ENCODE data around the gene OXA1L.
"Not testable (repeated sequence)": the region's sequence is repeated elsewhere in the genome, so short reads cannot be mapped to it uniquely, and the experiment has no call there.

The OXA1L gene

DNA sequence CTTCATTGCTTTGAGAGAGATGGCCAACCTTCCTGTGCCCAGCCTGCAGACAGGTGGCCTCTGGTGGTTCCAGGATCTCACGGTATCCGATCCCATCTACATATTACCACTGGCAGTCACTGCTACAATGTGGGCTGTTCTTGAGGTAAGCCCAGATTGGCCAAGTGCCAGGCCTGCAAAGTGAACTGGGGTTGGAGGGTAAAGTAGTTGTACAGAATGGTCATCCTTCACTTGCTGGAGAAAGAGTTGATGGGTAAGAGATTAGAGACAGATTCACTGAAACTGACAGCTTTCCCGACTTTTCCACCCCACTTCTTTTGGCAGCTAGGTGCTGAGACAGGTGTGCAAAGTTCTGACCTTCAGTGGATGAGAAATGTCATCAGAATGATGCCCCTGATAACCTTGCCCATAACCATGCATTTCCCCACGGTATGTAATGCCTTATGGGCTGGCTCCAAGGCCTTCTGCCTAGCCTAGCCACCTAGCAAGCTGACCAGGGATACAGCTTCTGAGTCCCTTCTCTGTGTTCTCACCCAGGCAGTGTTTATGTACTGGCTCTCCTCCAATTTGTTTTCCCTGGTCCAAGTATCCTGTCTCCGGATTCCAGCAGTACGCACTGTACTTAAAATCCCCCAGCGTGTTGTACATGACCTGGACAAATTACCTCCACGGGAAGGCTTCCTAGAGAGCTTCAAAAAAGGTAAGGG is 4.1 kb downstream of the OXA1L start:
- no peak for DNase-seq

DNA sequence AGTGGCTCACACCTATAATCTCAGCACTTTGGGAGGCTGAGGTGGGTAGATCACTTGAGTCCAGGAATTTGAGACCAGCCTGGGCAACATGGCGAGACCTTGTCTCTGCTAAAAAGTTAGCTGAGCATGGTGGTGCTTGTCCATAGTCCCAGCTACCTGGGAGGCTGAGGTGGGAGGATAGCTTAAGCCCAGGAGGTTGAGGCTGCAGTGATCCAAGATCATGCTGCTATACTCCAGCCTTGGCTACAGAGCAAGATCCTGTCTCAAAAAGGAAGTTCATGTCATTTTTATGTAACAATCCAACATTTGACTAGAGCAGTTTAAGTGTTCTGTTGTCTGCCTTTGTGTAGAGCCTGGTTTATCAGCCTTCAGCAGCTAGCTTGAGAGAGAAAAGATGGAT is 6.2 kb downstream of the OXA1L start:
- no peak for DNase-seq

DNA sequence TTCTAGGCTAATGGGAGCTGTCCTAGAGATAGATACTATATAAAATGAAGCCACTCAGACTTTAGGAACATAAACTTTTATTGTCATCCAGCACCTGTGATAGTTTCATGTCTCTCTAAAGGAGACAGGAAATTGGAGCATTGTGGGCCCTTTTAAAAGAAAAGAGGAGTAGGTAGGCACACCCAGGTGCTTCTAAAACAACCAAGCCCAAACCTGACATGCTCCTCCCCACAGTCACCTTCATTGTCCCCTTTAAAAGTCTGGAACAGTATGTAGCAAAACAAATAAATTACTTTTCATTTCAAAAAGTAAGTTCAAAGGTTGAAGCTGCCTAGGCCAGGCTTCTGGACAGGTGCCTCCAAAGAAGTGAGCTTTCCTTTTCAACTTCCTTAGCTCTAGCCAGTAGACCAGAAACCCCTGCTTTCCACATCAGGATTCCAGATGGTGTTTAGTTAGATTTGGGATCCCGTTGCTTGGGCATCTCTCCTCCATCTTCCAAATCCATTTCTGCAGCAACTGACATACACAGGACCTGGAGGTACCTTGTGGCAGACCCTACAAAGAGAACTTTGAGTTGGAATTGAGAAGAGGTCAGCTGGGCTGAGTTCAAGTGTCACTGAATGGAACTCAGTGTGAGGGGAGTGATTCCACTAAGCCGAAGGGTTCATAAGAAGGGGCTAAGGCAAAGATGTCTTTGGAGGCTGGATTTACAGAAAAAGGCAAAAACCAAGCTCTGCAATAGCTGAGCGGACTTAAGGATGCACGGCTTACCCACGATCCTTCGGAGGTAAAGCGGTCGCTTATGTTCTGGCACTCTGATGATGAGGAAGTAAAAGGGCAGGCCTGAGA is 6.9 kb downstream of the OXA1L start:
- DNase-seq = no peak

DNA sequence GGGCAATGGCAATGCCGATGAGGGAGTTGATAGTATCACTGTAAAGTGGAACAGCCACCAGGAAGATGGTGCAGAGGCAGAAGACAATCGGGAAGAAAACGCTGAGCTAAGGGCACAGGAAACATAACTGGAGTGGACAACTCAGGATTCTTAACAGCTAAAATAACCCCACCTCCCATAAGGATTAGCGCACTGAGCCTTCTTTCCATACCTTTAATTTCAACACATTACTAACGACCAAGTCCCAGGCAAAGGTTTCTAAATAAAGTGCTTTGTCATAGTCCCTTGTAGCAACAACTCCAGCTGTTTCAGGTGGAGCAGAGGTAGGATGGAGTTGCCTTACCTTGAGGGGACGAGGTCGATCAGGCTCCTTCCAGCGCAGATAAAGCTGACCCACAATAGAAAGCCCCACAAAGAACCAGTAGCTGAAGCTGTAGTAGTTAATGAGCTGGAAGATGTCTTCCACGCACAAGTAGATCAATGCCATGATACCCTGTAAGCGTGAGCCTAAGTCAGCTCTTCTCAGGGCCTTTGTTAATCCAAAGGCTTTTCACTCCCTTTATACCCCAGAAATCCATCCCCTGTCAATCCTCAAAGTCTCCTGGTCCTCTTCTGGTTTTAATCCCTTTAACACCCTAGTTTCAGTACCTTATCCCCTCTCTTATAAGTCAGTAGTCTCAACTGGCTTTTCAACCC is 7.7 kb downstream of the OXA1L start:
- no peak for DNase-seq

DNA sequence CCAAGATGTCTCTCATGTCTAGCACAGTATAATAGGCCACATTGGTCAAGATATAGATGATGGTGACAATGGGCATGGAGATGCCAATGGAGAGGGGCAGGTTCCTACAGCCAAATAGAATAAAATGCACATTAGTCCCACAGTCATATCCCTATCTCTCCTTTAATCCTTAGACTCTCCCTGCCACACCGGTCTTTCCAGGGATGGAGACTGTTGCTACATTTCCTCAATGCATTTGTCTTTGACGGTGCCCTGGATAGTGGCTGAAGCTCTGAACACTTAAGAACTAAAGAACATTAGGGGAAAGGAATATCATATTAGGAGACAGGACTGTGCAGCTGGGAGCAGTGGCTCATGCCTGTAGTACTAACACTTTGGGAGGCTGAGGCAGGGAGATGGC is 9.7 kb downstream of the OXA1L start:
- DNase-seq = no peak

DNA sequence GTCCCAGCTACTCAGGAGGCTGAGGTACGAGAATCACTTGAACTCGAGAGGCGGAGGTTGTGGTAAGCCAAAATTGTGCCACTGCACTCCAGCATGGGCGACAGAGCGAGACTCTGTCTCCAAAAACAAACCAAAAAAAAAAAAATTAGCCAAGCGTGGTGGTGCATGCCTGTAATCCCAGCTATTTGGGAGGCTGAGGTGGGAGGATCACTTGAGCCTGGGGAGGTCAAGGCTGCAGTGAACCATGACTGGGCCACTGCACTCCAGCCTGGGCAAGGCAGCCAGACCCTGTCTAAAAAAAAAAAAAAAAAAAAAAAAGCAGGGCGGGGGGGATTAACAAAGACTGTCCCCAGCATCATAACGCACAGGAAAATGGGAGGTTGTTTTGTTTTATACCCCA is 10.4 kb downstream of the OXA1L start:
- DNase-seq = not testable (repeated sequence)

DNA sequence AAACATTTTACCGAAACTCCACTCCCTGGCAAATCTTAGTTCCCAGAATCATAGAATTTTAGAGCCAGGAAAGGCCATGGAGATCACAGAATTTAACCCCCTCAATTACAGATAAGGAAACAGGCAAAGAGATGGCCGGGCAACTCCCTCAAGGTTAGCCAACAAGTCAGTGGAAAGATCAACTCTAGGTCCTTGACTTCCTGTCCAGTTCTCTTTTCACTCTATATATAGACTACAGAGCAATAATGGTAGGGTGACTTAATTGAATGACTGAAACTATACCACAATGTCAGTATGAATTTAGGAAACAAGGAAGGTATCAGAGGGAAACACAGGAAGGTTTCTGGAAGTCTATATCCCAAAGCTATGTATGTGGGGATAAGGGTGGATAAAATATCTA is 11.6 kb downstream of the OXA1L start:
- no peak for DNase-seq

DNA sequence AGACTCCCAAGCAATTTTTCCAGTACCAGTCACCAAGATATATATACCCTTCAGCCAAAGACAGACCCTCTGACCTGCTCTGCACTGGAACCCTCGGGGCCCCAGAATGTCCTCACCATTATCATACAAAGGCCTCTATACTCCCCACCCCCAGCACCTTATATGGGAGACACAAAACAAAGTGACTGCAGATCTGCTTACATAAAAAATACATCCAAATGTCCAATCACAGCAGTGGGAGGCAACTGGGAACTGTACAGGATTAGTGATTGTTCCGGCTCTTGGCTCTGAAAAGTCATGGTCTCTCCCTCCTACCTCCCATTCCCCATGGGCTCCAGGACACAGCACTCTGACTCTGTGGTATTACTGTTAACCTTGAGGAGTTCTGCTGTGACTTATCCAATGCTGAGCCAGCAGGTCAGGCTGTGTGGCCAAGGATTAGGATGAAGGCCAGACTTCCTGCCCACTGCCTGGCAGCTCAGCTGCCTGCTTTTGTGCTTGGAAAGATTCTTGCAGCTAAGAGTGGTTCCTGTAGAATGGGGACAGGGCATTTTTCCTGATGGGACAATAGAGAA is 13.7 kb downstream of the OXA1L start:
- no peak for DNase-seq

DNA sequence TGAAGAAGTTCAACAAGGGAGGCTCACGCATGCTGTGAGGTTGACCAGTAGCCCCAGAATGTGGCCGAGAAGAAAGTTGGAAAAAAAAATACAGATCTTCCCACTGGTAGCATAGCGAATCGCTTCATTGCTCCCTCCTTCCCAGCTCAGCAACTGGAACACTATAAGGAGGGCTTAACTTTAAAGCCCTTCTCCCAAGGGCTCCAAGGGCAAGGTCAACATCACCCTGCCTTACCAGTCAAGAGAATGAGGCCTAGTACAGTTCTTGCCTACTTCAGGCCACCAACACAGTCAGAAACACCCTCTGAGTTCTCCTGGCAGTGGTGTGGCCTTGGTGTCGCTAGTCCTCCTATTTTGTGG is 14.4 kb downstream of the OXA1L start:
- no peak for DNase-seq

DNA sequence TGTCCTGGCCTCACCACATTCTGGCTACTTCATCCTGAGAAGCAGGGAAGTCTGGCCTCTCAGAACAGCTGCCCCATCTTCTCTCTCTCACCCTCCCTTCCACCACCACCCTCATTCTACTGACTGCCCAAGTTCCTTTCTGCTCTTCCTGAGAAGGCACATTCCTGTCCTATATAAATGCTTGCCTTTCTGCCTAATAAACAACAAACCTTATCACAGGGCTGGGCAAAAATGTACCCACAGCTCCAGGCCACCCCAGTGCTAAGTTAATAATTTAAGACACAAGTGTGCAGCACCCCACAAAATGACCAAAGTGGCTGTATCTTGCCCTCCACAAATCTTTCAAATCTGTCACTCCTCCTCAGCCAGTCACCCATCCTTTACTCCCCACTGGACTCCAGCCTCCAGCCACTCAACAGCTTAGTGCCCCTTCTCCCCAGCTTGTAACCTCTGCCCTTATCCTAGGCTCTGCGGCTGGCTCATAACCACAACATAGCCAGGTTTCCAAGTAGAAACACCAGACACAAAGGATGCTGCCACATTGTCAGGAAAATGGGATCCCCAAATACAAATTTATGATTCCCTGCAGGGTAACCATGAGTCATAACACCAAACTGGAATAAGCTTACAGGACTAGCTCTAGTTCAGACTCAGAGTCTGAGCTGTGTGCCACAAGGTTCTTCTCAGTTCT is 15.0 kb downstream of the OXA1L start:
- no peak for DNase-seq

DNA sequence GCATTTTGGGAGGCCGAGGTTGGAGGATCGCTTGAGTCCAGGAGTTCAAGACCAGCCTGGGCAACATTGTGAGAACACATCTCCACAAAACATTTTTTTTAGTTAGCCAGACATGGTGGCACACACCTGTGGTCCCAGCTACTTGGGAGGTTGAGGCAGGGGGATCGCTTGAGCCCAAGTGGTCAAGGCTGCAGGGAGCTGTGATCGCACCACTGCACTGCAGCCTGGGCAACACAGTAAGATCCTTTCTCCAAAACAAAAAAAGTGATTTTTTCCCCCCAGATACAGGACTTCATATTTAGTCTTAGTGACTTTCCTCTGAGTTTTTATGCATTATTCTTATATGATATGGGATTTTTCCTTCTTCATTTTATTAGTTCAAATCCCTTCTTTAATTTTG is 20.2 kb downstream of the OXA1L start:
- DNase-seq = no peak

DNA sequence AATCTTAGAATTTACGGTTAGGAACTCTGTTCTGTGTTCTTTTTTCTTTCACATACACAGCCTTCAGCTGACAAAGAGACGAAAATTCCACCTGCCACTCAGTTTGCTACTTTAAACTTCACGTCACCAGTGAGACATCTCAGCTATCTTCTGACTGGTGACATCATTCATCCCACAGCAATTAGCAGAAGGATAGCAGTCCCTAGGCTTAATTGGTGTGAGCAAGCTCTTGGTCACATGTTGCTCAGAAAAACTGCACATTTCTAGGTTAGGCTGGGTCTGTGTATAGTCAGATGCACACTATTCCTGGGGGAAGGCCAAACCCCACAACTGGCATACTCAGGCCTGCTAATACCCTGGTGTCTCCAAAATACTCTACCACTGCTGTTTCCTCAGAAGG is 24.8 kb downstream of the OXA1L start:
- DNase-seq = no peak

DNA sequence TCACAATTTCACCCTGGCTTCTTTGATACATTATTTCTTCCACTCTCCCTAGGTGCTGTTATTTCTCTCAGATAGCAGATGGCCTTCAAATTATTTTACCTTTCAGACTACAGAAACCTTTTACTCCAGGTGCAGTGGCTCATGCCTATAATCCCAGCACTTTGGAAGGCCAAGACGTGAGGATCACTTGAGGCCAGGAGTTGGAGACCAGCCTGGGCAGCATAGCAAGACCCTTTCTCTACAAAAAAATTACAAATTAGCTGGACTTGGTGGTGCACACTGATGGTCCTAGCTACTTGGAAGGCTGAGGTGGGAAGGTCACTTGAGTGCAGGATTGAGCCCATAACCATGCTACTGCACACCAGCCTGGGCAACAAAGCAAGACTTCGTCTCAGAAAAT is 25.7 kb downstream of the OXA1L start:
- no peak for DNase-seq

DNA sequence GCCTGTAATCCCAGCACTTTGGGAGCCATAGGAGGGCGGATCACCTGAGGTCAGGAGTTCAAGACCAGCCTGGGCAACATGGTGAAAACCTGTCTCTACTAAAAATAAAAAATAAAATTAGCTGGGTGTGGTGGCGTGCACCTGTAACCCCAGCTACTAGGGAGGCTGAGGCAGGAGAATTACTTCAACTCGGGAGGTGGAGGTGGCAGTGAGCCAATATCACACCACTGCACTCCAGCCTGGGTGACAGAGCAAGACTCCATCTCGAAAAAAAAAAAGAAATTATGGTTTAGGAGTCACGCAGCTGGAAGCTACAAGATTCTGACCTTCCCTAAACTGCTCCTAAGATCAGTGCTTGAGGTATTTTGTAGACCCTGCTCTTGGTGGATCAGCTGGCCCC is 27.1 kb downstream of the OXA1L start:
- DNase-seq = not testable (repeated sequence)

DNA sequence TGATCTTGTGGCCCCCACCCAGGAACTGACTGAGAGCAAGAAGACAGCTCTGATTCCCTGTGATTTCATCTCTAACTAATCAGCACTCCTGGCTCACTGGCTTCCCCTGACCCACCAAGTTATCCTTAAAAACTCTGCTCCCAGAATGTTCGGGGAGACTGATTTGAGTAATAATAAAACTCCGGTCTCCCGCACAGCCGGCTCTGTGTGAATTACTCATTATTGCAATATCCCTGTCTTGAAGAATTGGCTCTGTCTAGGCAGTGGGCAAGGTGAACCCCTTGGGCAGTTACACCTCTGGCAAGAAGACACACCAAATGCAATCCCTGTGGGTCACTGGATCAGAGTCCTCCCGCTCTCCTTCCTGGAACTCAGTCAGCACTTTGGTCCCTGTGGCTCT is 27.5 kb downstream of the OXA1L start:
- no peak for DNase-seq

DNA sequence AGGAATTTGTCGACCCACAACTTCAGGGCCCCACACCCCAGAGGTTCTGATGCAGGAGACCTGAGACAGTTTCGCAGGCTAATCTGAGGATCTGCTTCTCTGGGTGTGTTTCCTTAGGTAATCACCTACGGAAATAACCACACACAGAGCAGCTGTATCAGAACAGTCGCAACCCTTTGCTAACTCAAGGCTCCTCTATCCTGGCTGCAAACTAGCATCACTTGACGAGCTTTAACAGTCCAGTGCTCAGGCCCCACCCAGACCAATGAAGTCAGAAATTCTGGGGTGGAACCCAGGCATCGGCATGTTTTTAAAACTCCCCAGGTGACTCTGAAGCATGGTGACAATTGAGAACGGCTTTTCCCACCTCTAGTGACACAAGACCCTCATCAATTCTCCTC is 28.1 kb downstream of the OXA1L start:
- no peak for DNase-seq

DNA sequence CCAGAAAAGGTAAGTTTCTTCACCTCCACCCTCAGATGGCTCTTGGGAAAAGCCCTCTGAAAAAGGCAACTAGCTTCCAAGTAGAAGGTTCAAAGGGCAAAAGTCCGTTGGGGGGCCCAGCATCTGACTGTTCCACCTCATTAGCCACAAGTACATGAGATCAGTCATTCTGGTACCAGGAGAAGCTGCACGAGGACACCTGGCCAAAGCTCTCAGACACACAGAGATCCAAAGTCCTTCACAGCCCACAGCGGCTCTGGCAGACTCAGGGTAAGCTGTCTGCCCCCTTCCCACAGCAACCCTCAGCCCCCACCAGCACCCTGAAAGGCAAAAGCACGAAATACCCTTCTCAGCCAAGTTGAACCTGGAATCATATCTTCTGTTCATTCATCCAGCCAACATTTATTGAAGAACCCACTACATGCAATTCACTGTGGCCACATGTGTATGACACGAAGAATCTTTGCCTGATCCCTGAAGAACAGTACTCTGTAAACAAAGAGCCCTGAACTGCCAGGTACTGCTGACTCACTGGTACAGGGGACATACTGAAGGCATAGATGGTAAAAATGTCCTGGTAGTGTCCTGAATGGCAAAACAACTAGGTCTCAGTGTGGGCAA is 29.7 kb downstream of the OXA1L start:
- DNase-seq = no peak

DNA sequence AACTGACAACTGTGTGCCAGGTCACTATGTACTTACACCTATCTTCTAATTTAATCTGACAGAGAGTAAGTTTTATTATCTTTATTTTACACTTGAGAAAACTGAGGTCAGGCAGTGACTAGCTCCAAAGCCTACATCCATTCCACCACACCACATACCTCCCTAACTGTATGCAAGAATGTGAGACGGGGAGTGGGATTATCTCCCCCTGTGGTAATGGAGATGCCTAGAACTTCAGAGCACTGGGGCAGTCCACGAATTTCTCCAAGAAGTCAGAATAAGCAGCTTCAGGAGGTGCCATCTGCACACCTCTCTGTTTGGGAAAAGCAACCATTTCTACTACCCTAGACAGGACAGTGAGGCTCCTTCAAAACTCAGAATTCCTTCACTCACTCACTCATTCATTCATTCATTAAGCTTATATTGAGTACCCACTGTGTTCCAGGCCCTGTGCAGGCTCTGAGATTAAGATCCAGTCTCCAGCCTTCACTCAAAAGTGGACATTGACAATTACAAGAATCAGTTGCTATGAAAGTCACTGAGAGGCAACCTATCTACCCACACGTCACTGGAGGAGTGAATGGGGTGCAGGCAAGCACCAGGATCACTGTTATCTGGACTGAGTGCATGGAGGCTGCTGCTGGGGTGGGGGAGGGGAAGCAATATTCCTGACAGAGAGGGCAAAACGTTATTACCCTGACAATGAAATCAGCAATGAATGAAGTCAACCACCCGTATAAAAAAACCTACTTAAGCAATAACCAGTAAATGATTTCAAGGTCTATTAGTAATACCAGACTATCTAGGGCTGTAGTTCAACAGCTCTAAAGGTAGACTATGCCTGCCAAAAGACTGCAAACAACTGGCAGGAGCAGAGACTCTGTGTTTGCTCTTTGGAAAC is 30.8 kb downstream of the OXA1L start:
- DNase-seq = no peak

DNA sequence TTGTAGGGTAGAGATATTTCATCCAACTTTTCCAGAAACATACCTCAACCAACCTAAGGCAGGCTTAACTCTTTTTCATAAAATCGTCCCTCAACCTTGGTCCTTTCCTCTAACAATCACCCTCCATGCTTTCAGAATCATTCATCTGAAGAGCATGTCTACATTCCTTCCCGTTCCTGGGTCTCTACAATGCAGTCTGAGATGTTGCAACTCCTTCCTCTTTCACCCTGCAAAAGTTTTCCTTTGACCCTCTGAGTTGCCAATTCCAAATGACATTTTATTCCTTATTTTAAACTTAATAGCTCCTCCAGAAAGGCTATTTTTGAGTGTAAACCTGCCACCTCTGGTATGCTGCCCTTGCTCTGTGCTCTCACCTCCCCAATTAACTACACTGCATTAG is 32.0 kb downstream of the OXA1L start:
- DNase-seq = no peak

DNA sequence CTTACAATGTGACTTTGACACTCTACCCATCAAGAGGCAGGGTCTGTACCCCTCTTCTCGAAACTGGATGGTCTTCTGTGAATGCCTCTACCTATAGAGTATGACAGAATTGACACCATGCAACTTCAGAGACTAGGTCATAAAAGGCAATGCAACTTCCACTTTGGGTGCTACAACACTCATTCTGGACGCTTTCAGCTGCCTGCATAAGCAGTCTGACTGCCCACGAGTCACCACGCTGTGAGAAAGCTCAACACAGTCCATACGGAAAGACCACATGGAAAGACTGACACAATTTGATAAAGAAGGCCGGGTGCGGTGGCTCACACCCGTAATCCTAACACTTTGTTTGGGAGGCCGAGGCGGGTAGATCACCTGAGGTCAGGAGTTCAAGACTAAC is 33.9 kb downstream of the OXA1L start:
- DNase-seq = no peak

DNA sequence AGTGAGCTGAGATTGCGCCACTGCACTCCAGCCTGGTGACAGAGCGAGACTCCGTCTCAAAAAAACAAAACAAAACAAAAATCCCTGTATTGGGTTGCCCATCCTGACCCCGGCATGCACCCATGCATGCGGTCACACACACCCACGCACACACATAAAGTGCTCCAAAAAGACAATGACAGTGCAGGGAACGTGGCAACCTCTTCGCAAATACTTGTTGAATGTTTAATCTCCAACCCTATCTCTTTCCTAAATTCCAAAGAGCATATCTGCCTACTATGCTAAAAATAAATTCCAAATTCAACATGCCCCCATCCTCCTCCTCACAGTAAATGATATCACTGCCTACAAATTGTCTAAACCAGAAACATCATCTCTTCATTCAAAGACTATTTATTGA is 35.2 kb downstream of the OXA1L start:
- DNase-seq = no peak

All from NCI-H1694 treated with DMSO at 0.1 percent for 48 hours (cell line).